ENCODE results near the gene PPAN.

Gene PPAN

GRCh38 chr19:10106100-10106936 lies at the start of gene PPAN:
TSS of gene PPAN (plus strand) at chr19:10106362. CDS start at chr19:10106395, 33 bp downstream.
- DNase-seq, result peak; percentile 98

- no peak for DNase-seq
Observed at GRCh38 chr19:10061717-10062310, 44.3 kb upstream of the PPAN start.

- DNase-seq, result no peak
Observed at GRCh38 chr19:10068205-10068604, 38.0 kb upstream of the PPAN start.

GRCh38 chr19:10069046-10069445 lies 37.1 kb upstream of the PPAN start:
- DNase-seq, result no peak

- DNase-seq, result no peak
Observed at GRCh38 chr19:10070730-10071446, 35.3 kb upstream of the PPAN start.

- peak; percentile 75 for DNase-seq
Observed at GRCh38 chr19:10074153-10074552, 32.0 kb upstream of the PPAN start.

- DNase-seq, result no peak
Observed at GRCh38 chr19:10076535-10076934, 29.6 kb upstream of the PPAN start.

- no peak for DNase-seq
Observed at GRCh38 chr19:10078329-10078728, 27.8 kb upstream of the PPAN start.

GRCh38 chr19:10079031-10079453 lies 27.1 kb upstream of the PPAN start:
- no peak for DNase-seq

- no peak for DNase-seq
Observed at GRCh38 chr19:10083911-10084310, 22.3 kb upstream of the PPAN start.

- DNase-seq, result no peak
Observed at GRCh38 chr19:10084803-10085202, 21.4 kb upstream of the PPAN start.

GRCh38 chr19:10085641-10086590 lies 20.2 kb upstream of the PPAN start, which contains the start of gene SHFL:
TSS of gene SHFL (plus strand) at chr19:10086317. CDS start at chr19:10086428, 111 bp downstream.
- peak; percentile 89 for DNase-seq

GRCh38 chr19:10086591-10087192 lies 19.5 kb upstream of the PPAN start:
- DNase-seq, result peak; percentile 44

- DNase-seq, result no peak
Observed at GRCh38 chr19:10087296-10088061, 18.7 kb upstream of the PPAN start.

GRCh38 chr19:10088949-10089554 lies 17.1 kb upstream of the PPAN start:
- DNase-seq, result no peak

GRCh38 chr19:10089801-10090375 lies 16.3 kb upstream of the PPAN start:
- DNase-seq, result no peak

- DNase-seq, result no peak
Observed at GRCh38 chr19:10091370-10091687, 14.8 kb upstream of the PPAN start.

- no peak for DNase-seq
Observed at GRCh38 chr19:10091895-10092641, 14.1 kb upstream of the PPAN start.

GRCh38 chr19:10092648-10093294 lies 13.4 kb upstream of the PPAN start:
- no peak for DNase-seq

Data from CD4-positive, alpha-beta T cell treated with Interleukin-17A for 1 hour (primary cell).